Immature natural killer cell (primary cell): Measurements from ENCODE around the gene SLC9B1. TPM values are rescaled to one million over a fixed set of nuclear protein-coding genes. Genes with fewer than 3 reads are reported as not detected.

Experiments used
- DNase-seq, 3 donors: peaks; one replicate each; pipeline ENCODE4 v3.0.0; 2022; ENCODE audit warnings: mixed read lengths in 1 of 3
- H3K27ac Mint-ChIP-seq, 6 donors: one replicate each; pipeline ENCODE4 v1.8.0; 2020; ENCODE audit warnings: mixed read lengths in 6 of 6, mild to moderate bottlenecking in 5 of 6, inconsistent platforms in 4 of 6, moderate library complexity in 3 of 6
- H3K27me3 Mint-ChIP-seq, 3 donors: one replicate each; pipeline ENCODE4 v1.8.0; 2020 to 2021; ENCODE audit warnings: low read depth in 3 of 3, mild to moderate bottlenecking in 3 of 3, mixed read lengths in 3 of 3, moderate library complexity in 3 of 3, inconsistent platforms in 1 of 3
- H3K36me3 Mint-ChIP-seq, 3 donors: one replicate each; pipeline ENCODE4 v1.8.0; 2020; ENCODE audit warnings: mixed read lengths in 3 of 3, inconsistent platforms in 2 of 3, mild to moderate bottlenecking in 2 of 3
- H3K4me1 Mint-ChIP-seq, 2 donors: one replicate each; pipeline ENCODE4 v1.8.0; 2020; ENCODE audit warnings: inconsistent platforms in 2 of 2, mild to moderate bottlenecking in 2 of 2, mixed read lengths in 2 of 2, moderate library complexity in 1 of 2
- H3K4me3 Mint-ChIP-seq, 5 donors: one replicate each; pipeline ENCODE4 v1.8.0; 2020; ENCODE audit warnings: mild to moderate bottlenecking in 5 of 5, mixed read lengths in 5 of 5, inconsistent platforms in 3 of 5, moderate library complexity in 3 of 5
- H3K9me3 Mint-ChIP-seq, 6 donors: one replicate each; pipeline ENCODE4 v1.8.0; 2020; ENCODE audit warnings: mild to moderate bottlenecking in 6 of 6, mixed read lengths in 6 of 6, inconsistent platforms in 4 of 6, moderate library complexity in 3 of 6
- polyA plus RNA-seq, 3 donors: library from polyadenylated mRNA; unstranded; fragments of 300-500 nt; fragmentation: Illumina TruSeq; gene quantifications; one replicate each; pipeline ENCODE4 v1.2.3, GENCODE V29; 2021

The SLC9B1 gene
- polyA plus RNA-seq, 3 donors from 2014 or later, result 1.8 to 3.2 TPM; not detected in 1

DNA sequence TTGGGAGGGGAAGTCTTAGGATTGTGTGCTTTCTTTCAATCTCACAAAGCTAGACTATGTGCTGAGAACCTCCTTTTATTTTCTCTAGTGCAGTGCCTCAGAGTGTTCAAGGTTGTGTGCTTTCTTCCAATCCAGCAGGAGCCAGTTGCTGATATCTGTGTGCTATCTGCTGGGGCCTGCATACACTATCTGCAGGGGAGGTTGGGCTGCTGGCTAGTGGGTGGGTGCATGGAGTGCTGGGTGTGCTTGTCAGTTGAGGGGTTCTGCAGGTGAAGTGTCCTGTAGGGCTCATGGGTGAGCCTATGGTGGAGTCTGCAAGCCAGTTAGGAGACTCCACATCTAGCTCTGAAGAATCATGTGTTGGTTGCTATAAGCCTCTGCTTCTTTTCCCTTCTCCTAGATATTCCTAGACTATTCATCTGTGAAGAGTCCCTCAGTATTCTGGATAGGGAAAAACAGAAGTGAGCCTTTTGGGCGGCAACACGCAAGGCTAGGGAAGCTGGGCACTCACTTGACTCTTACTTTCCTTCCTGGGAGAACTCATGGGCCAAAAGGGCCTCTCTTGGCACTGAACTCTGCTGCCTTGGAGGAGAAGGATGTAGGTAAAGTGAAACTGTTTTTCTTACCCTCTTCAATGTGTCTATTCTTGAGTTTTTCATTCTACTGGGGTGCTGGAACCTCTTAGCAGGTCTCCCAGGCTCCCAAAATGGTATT is 158.7 kb downstream of the SLC9B1 start:
- H3K27me3 Mint-ChIP-seq, result no peaks in the 10 kb centered on the region
- peaks cover 18 to 22% (median 18%) of the 10 kb centered on the region in 3 donors for H3K36me3 Mint-ChIP-seq
- no peak overlapping the region for H3K4me3 Mint-ChIP-seq
- no peak for DNase-seq
- H3K27ac Mint-ChIP-seq, result no peak overlapping the region
- H3K9me3 Mint-ChIP-seq, result peaks cover 8 to 21% (median 21%) of the 10 kb centered on the region in 6 donors
- H3K4me1 Mint-ChIP-seq, result peaks cover 0 to 13% of the 10 kb centered on the region in 2 donors

GRCh38 chr4:102858828-102859464 is 160.6 kb downstream of the SLC9B1 start:
- no peak for DNase-seq
- Mint-ChIP-seq H3K27me3 (no peaks in the 10 kb centered on the region), H3K4me3 (no peak overlapping the region), H3K4me1 (no peaks in the 10 kb centered on the region), H3K27ac (no peak overlapping the region), H3K36me3 (peaks cover 18 to 22% (median 18%) of the 10 kb centered on the region in 3 donors), H3K9me3 (peaks cover 8 to 21% (median 21%) of the 10 kb centered on the region in 6 donors)

Other genes with a start within 250 kb of the SLC9B1 start
- 100 to 1,000 TPM; 411 to 718 (median 463) TPM for gene UBE2D3, start 192.2 kb downstream of the SLC9B1 start, polyA plus RNA-seq
- gene CISD2, start 150.7 kb downstream of the SLC9B1 start, polyA plus RNA-seq, result 10 to 100 TPM; 33.1 to 36.9 (median 34.9) TPM
- 10 to 100 TPM in 1 of 3 donors, 1 to 10 TPM in 2; 8.9 to 15.7 (median 9.8) TPM for gene SLC9B2, start 57.1 kb upstream of the SLC9B1 start, polyA plus RNA-seq
- gene BDH2, start 80.1 kb upstream of the SLC9B1 start, polyA plus RNA-seq, result 10 to 100 TPM; 31.0 to 37.1 (median 36.4) TPM
- under 1 TPM in 2 of 3 donors, not detected in 1; 0.43 to 0.91 TPM for gene CENPE, start 178.6 kb upstream of the SLC9B1 start, polyA plus RNA-seq